HG03565 (cell line): ENCODE data around the gene USP15.

Experiments
- ATAC-seq: cut with Tn5 transposase; IDR thresholded peaks from one replicate; pipeline ENCODE4 v1.9.1; 2021; ENCODE audit warnings: mild to moderate bottlenecking, moderate library complexity; ENCODE audit not compliant: unreplicated experiment

USP15 gene

GRCh38 chr12:62259993-62260732, at the start of gene USP15:
Gene USP15 (plus strand): TSS chr12:62260404. CDS start chr12:62260415, 11 bp downstream.
- peak; percentile 60 for ATAC-seq

DNA sequence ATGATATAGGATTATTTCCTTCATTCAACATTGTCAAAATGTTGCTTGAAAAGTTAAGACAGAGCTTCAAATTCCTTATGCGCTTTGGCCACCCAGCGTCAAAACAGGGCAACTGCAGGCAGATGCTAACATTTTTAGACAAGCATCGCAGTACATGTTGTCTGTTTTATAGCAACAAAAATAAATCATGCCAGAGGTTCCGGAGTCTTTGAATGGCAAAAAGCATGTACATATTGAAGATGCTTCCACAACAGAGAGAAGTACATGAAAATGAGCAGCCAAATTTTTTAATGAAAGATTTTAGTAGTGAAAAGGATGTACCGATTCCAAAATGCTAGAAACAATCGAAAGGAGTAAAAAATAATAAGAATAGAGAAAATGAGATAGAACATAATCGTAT, 49.8 kb upstream of the USP15 start:
- peak; percentile 77 for ATAC-seq

DNA sequence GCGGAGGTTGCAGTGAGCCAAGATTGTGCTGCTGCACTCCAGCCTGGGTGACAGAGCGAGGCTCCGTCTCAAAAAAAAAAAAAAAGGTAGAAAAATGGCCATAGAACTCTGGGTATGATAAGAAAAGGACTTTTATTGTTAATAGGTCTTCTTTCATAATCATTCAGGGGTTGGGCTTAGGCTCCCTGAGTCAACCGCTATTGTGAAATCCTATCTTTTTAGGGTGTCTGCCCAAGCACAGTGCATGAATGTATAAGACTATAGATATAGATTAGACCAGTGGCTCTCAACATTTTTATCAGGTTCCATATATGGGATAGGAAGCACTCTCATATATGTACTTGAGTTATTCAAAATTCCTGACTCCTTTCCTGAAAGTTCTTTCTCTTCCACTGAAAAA, 48.7 kb upstream of the USP15 start:
- no peak for ATAC-seq

GRCh38 chr12:62214846-62215245, 45.4 kb upstream of the USP15 start:
- no peak for ATAC-seq

DNA sequence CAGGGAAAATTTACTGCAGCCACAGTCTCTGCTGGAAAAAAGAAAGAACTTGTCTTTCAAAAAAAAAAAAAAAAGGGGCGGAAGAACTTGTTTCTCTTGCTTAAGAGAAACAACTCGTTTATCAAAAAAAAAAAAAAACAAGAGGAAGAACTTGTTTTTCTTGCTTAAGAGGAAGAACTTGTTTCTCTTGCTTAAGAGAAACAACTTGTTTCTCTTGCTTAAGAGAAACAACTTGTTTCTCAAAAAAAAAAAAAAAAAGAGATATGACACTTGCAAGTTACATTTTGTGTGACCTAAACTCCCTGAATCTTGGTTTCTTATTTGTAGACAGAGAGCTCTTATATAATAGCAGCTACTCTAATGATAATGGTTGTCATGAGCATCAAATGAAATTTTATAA, 44.7 kb upstream of the USP15 start:
- no peak for ATAC-seq

GRCh38 chr12:62217466-62218194, 42.6 kb upstream of the USP15 start:
- no peak for ATAC-seq

- no peak for ATAC-seq
These were observed 39.1 kb upstream of the USP15 start for GRCh38 chr12:62221107-62221506.

DNA sequence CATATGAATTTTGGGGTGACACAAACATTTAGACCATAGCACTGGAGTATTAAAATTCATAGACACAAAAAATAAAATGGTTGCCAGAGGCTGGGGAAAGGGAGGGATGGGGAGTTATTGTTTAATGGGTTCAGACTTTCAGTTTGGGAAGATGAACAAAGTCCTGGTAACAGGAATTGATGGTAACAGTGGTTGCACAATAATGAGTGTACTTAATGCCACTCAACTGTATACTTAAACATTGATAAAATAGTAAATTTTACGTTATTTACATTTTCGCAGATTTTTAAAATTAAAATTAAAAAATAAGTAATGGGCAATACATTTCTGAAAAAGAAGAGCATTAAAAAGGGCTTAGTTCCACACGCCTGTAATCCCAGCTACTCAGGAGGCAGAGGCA, 35.6 kb upstream of the USP15 start:
- ATAC-seq, result no peak

- ATAC-seq, result no peak
These were observed 33.1 kb upstream of the USP15 start for GRCh38 chr12:62227091-62227490.

GRCh38 chr12:62230652-62231051, 29.6 kb upstream of the USP15 start:
- no peak for ATAC-seq

- ATAC-seq, result no peak
These were observed 28.0 kb upstream of the USP15 start for GRCh38 chr12:62232143-62232729.

GRCh38 chr12:62233805-62234204, 26.4 kb upstream of the USP15 start:
- no peak for ATAC-seq

DNA sequence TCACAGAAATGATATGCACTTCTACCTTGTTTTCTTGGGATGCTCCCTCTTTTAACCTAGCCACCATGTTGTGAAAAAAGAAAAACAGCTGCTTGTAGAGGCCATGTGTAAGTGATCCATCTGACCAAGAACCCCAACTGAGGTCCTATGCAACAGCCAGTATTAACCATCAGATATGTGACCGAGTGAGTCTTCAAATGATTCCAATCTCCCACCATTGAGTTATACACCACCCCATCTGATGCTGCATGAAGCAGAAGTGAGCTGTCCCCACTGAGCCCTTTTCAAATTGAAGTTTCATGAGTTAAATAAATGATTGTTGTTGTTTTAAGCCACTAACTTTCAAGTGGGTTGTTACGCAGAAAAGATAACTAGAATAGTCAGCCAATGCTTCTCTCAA, 20.6 kb upstream of the USP15 start:
- ATAC-seq, result no peak

- no peak for ATAC-seq
These were observed 12.7 kb upstream of the USP15 start for GRCh38 chr12:62247281-62248045.

DNA sequence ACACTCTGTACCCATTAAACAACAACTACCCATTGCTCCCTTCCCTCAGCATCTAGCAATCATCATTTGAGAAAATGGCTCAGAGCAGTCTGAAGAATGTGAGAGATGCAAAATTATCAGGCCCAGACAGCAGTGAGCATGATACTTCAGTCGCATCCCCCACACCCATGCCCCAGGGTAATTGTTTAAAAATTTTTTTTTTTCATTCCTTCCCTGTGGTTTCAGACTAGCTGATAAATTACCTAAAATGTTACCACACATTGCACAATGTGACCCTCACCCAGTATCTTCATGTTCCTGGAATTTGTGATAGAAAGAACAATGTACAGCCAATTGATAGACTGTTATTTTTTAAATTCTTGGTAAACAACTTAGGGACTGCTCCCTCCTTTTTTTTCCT, 11.3 kb upstream of the USP15 start:
- ATAC-seq, result no peak

DNA sequence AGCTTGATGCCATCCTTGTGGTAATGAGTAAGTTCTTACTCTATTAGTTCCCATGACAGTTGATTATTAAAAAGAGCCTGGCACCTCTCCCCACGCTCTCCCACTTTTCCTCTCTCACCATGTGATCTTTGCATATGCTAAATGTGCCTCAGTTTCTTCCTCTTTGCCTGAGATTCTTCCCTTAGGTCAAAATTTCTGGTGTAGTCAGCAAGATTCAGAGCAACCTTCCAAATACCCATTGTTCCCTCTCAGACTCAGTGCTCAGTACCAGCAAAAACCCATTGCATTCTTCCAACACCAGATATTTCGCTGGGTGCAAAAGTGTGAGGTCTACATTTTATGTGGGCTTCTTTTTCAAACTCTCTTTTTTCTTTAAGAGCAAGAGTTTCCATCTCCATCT, 10.8 kb upstream of the USP15 start:
- ATAC-seq, result no peak

GRCh38 chr12:62250671-62251608, 9.3 kb upstream of the USP15 start:
- peak; percentile 95 for ATAC-seq

DNA sequence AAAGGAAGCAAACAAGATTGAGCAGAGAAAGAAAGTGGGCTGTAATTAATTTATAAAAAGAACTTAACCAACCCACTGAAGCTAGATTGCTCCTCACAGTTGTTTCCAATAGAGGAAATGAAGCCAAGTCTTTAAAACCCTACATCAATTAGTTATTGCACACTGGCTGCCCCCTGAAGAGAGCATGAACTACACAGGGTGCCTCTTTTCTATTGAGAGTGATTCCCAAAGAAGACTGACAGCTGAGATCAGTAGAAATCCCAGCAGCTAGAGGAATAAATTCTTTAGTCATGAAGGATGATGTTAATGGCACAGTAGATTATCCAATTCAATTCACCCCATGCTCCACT, 8.6 kb upstream of the USP15 start:
- ATAC-seq, result peak; percentile 25

DNA sequence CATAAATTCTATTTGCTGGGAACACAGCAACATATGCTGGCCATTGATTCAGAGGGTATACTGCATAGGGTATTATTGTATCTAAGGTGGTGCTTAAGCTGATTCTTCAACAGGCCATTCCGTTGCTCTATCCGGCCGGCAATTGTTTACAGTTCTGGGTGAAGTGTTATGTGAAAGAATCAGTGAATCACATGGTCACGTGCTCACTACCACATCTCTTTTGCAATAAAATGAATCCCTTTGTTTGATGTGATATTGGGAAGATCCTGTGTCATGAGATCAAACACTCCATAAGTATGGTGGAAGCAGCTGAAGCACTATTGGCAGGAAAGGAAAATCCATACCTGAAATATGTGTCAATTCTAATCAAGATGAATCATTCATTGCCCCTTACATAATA, 7.6 kb upstream of the USP15 start:
- no peak for ATAC-seq

DNA sequence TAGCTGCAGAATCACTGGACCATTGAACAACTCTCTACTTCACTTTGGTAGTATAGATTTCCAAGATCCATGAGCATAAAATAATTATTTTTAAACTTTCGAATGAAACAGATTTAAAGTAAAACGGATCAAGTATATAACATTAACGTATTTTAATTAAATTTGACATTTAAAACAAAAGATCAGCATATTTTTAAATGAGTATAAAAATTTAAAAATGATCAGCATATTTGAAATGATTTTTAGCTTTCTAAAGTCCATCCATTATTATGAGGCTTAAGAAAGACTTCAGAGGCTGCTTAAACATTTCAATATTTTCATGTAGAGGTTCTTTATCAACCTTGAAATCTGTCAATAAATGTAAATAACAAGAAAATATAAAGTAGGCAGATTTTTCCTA, 5.2 kb upstream of the USP15 start:
- ATAC-seq, result no peak
